Measurements from ENCODE around the gene UNC13C. TPM values are rescaled to one million over a fixed set of nuclear protein-coding genes. Genes with fewer than 3 reads are reported as not detected.
A peak's percentile ranks its signal among the peaks of the same experiment; 100 is the strongest.

UNC13C gene
- total RNA-seq, 1 donor from 2014 or later: 0.26 TPM

- no peak overlapping the region for H3K4me3 ChIP-seq (ENCODE audit: low read depth, low read length)
- TF ChIP-seq CTCF (IDR thresholded peaks at IDR 0.05; ENCODE audit: insufficient read depth, low read length, severe bottlenecking): no peak
- no peaks in the 10 kb centered on the region for H3K27me3 ChIP-seq (ENCODE audit: control insufficient read depth, insufficient read depth, low read length)
- H3K36me3 ChIP-seq (ENCODE audit: control insufficient read depth, insufficient read depth, low read length): no peaks in the 10 kb centered on the region
- no peak for FAIRE-seq
- DNase-seq (ENCODE audit: low read depth): peak; percentile 61
These were observed 67.9 kb downstream of the UNC13C start for GRCh38 chr15:54046093-54046492.

- TF ChIP-seq CTCF (IDR thresholded peaks at IDR 0.05; ENCODE audit: insufficient read depth, low read length, severe bottlenecking): no peak
- Histone ChIP-seq H3K27me3 (ENCODE audit: control insufficient read depth, insufficient read depth, low read length) (no peaks in the 10 kb centered on the region), H3K36me3 (ENCODE audit: control insufficient read depth, insufficient read depth, low read length) (no peaks in the 10 kb centered on the region), H3K4me3 (ENCODE audit: low read depth, low read length) (no peak overlapping the region)
- no peak for DNase-seq (ENCODE audit: low read depth)
- FAIRE-seq: no peak
These were observed 86.1 kb downstream of the UNC13C start for GRCh38 chr15:54064365-54064764.

DNA sequence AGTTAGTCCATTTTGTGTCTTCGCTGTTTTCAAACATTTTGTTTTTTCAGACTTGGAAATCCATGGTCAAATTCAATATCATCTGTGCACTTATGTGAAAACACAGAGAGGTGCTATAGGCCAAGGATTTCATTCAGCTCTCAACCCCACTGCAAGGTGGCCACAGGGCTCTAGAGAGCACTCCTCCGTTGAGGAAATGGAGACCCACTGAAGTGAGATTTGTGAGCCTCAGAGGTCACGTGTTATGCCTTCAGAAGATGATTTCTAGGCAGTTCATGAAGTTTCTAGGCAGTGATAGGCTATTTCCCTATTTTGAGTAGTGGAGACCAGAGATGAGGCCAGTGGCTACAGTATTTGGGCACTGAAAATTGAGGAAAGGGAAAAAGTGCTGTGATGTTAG, 88.2 kb downstream of the UNC13C start:
- Histone ChIP-seq H3K4me3 (ENCODE audit: low read depth, low read length) (no peak overlapping the region), H3K36me3 (ENCODE audit: control insufficient read depth, insufficient read depth, low read length) (no peaks in the 10 kb centered on the region), H3K27me3 (ENCODE audit: control insufficient read depth, insufficient read depth, low read length) (no peaks in the 10 kb centered on the region)
- no peak for TF ChIP-seq CTCF (IDR thresholded peaks at IDR 0.05; ENCODE audit: insufficient read depth, low read length, severe bottlenecking)
- no peak for DNase-seq (ENCODE audit: low read depth)
- FAIRE-seq: peak; percentile 79

DNA sequence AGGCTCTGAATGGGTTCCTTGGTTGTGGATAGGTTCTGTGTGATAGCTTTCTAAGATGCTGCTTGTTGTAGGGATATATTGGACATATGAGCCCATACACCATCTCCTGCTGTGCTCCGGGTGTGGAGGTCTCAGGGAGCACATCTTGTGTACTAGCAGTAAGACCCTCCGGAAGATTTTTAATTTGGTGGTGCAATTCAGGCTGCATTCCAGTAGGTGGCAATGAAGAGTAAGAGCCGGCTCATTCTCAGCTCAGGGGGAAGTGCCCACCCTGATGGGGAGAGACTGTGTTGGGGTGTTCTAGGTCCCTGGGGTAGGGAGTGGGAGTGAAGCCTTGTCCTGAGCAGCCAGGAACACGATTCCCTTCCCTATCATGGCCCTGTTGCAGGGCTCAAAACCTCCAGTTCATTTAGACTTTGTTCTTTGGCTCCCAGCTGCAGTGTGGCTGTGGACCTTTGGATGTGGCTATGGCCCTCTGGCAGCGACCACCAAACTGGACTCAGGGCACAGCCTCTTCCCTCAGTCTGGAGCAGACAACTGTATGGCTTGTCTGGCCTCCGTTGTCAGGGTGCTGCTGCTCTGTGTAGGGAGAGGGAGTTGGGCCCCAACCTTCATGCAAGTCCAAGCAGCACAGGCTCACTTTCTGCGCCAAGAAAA, 104.7 kb downstream of the UNC13C start:
- H3K27me3 ChIP-seq (ENCODE audit: control insufficient read depth, insufficient read depth, low read length): no peaks in the 10 kb centered on the region
- H3K36me3 ChIP-seq (ENCODE audit: control insufficient read depth, insufficient read depth, low read length): no peaks in the 10 kb centered on the region
- FAIRE-seq (no peak), DNase-seq (ENCODE audit: low read depth) (peak; percentile 1)
- no peak overlapping the region for H3K4me3 ChIP-seq (ENCODE audit: low read depth, low read length)
- TF ChIP-seq CTCF (IDR thresholded peaks at IDR 0.05; ENCODE audit: insufficient read depth, low read length, severe bottlenecking): peak; percentile 59

DNA sequence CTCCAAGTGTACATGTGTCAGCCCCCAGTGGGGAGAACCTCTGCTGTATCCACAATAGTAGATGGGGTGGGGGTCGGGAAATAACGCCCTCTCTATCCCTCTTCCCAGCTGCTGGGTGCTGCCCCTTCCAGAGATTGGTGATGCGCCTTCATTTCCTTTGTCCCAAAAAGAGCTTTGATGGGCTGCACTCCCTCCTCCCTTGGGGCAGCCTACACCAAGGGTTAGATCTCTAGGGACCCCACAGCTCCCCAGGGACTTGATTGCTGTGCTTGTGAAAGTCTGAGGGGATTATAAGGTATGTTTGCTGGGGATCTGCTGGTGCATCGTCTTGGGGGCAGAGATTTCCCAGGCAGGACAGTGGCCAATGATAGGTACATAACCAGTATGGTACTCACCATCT, 105.3 kb downstream of the UNC13C start:
- no peaks in the 10 kb centered on the region for H3K36me3 ChIP-seq (ENCODE audit: control insufficient read depth, insufficient read depth, low read length)
- no peak overlapping the region for H3K4me3 ChIP-seq (ENCODE audit: low read depth, low read length)
- DNase-seq (ENCODE audit: low read depth): no peak
- no peaks in the 10 kb centered on the region for H3K27me3 ChIP-seq (ENCODE audit: control insufficient read depth, insufficient read depth, low read length)
- TF ChIP-seq CTCF (IDR thresholded peaks at IDR 0.05; ENCODE audit: insufficient read depth, low read length, severe bottlenecking): no peak
- no peak for FAIRE-seq

DNA sequence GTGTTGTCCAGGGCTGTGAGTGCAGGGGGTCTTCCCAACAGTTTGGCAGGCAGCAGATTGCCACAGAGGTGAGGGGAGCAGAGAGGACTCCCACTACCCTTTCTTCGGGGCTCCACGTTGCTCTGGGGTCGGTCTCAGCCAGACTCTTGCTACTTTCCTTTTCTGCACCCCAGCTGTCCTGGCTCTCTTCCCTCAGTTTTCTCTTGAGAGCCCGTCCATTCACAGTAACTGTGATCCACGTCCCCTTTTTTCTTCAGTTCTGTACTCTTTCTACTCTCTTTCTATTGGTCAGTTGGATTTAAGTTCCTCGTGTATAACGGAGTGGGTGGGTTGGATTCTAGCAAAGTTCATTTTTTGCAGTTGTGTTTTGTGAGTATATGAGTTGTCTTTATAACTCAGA, 105.8 kb downstream of the UNC13C start:
- no peaks in the 10 kb centered on the region for H3K27me3 ChIP-seq (ENCODE audit: control insufficient read depth, insufficient read depth, low read length)
- no peaks in the 10 kb centered on the region for H3K36me3 ChIP-seq (ENCODE audit: control insufficient read depth, insufficient read depth, low read length)
- DNase-seq (ENCODE audit: low read depth) (no peak), FAIRE-seq (no peak)
- H3K4me3 ChIP-seq (ENCODE audit: low read depth, low read length): no peak overlapping the region
- TF ChIP-seq CTCF (IDR thresholded peaks at IDR 0.05; ENCODE audit: insufficient read depth, low read length, severe bottlenecking): no peak
